ENCODE data around the gene GEMIN7. TPM values are rescaled to one million over a fixed set of nuclear protein-coding genes. Genes with fewer than 3 reads are reported as not detected.

Gene GEMIN7
- total and polyA plus RNA-seq, 2 of the 13 experiments (the other 11 are each of a cell fraction or from before 2014, with no cell fraction given): 24.1 to 30.6 TPM

GRCh38 chr19:45079063-45079910 is at the start of gene GEMIN7 (continued):
- TF ChIP-seq RBM39 (IDR thresholded peaks at IDR 0.05; ENCODE audit: low read depth, low read length, poor library complexity, severe bottlenecking) (peak; percentile 95), FOXK1 (CRISPR knock-in tag; IDR thresholded peaks at IDR 0.05; ENCODE audit: borderline replicate concordance, low read depth) (peak; percentile 48; the same call in 1 of the 2 replicates), ZNF792 (CRISPR knock-in tag; IDR thresholded peaks at IDR 0.05) (peak; percentile 89), PRDM15 (CRISPR knock-in tag; IDR thresholded peaks at IDR 0.05) (peak; percentile 73), HMG20A (CRISPR knock-in tag; IDR thresholded peaks at IDR 0.05; ENCODE audit: borderline replicate concordance) (no peak), CCDC6 (CRISPR knock-in tag; IDR thresholded peaks at IDR 0.05) (peak; percentile 93), DNMT1 (CRISPR knock-in tag; IDR thresholded peaks at IDR 0.05) (peak; percentile 94; the same call in 1 of the 2 replicates), RFX1 (IDR thresholded peaks at IDR 0.05) (no peak), TSC22D2 (CRISPR knock-in tag; IDR thresholded peaks at IDR 0.05; ENCODE audit: borderline replicate concordance) (peak; percentile 90), ZFP36L1 (CRISPR knock-in tag; IDR thresholded peaks at IDR 0.05) (no peak; the same call in 1 of the 2 replicates), PREB (CRISPR knock-in tag; IDR thresholded peaks at IDR 0.05) (peak; percentile 86; the same call in 1 of the 2 replicates), ARID5B (CRISPR knock-in tag; IDR thresholded peaks at IDR 0.05) (peak; percentile 19), SRSF4 (IDR thresholded peaks at IDR 0.05; ENCODE audit: low read depth, low read length, poor library complexity, severe bottlenecking) (no peak), CBFB (CRISPR knock-in tag; IDR thresholded peaks at IDR 0.05) (peak; percentile 79; the same call in 1 of the 2 replicates), ZNF431 (CRISPR knock-in tag; IDR thresholded peaks at IDR 0.05; ENCODE audit: borderline replicate concordance, low read depth) (0 out of 2 replicates have a peak, but pooled peaks have one; percentile 80), TEF (CRISPR knock-in tag; IDR thresholded peaks at IDR 0.05) (peak; percentile 70; the same call in 1 of the 2 replicates), ZNF558 (CRISPR knock-in tag; IDR thresholded peaks at IDR 0.05; ENCODE audit: borderline replicate concordance) (peak; percentile 47; the same call in 1 of the 2 replicates), RBFOX2 (IDR thresholded peaks at IDR 0.05; ENCODE audit: low read depth, low read length) (peak; percentile 93), ZNF317 (CRISPR knock-in tag; IDR thresholded peaks at IDR 0.05) (no peak), HES4 (CRISPR knock-in tag; IDR thresholded peaks at IDR 0.05; ENCODE audit: borderline replicate concordance) (peak; percentile 96)
